Gastrocnemius medialis (tissue), 4 donors: ENCODE data around the gene NPEPL1. TPM values are rescaled to one million over a fixed set of nuclear protein-coding genes. Genes with fewer than 3 reads are reported as not detected.

Experiments
- ATAC-seq, 2 donors: fragments of 150-250 bp; one replicate each; pipeline ENCODE4 v1.9.1; 2016
- DNase-seq, 2 donors: peaks; one replicate each; pipeline ENCODE4 v3.0.0-alpha.2; 2019
- H3K27ac ChIP-seq, 4 donors: fragments of 200-600 bp; sonication (generic); 1 replicate in 1 of 4; 2 replicates in 3 of 4; pipeline ENCODE4 v1.5.1; 2016 to 2018; ENCODE audit warnings: mild to moderate bottlenecking in 2 of 4, moderate library complexity in 1 of 4
- H3K27me3 ChIP-seq, 3 donors: fragments of 200-600 bp; sonication (generic) in 2 of 3; 1 replicate in 1 of 3; 2 replicates in 2 of 3; pipeline versions ENCODE4 v1.5.1 to v1.6.0; 2016 to 2019; ENCODE audit warnings: mild to moderate bottlenecking in 1 of 3, moderate library complexity in 1 of 3
- H3K36me3 ChIP-seq, 2 donors: fragments of 200-600 bp; sonication (generic) in 1 of 2; one replicate each; pipeline ENCODE4 v1.5.1; 2017 to 2018
- H3K4me1 ChIP-seq, 2 donors: fragments of 200-600 bp; sonication (generic) in 1 of 2; one replicate each; pipeline ENCODE4 v1.5.1; 2016 to 2017; ENCODE audit warnings: mild to moderate bottlenecking in 2 of 2
- H3K4me3 ChIP-seq, 4 donors: fragments of 200-600 bp; sonication (generic) in 3 of 4; 1 replicate in 1 of 4; 2 replicates in 3 of 4; pipeline ENCODE4 v1.5.1; 2016 to 2019; ENCODE audit warnings: mild to moderate bottlenecking in 2 of 4
- H3K9me3 ChIP-seq, 3 donors: fragments of 200-600 bp; sonication (generic) in 2 of 3; 1 replicate in 1 of 3; 2 replicates in 2 of 3; pipeline ENCODE4 v1.5.1; 2016 to 2019
- POLR2A ChIP-seq, 2 donors: fragments of 450-650 bp; IDR thresholded peaks; one replicate each; pipeline ENCODE4 v1.6.1; 2017; ENCODE audit warnings: antibody characterized with exemption in 2 of 2, mild to moderate bottlenecking in 2 of 2, moderate library complexity in 2 of 2
- in situ Hi-C, 4 donors: fragments of 200-750 bp; cut with MboI; loops; one replicate each; pipeline versions ENCODE4 v1.15.0 to v1.8.0; 2017; ENCODE audit warnings: low sequenced_read_pairs in 4 of 4
- intact Hi-C: fragments of 100-400 bp; cut with DNase I; formaldehyde crosslinking; loops from one replicate; pipeline ENCODE4 v1.15.1; 2023; ENCODE audit warnings: low total_unique reads
- total RNA-seq, 4 donors: library from RNA; depleted of rRNA; stranded (reverse); fragments of >200 nt; gene quantifications; one replicate each; pipeline versions ENCODE4 v1.1.0 to v1.2.3, GENCODE V29; 2016
- TF ChIP-seq, protein P1 (sequence below), 5 experiments: fragments of 450-650 bp in 3 of 5; fragments of 200-600 bp in 2 of 5; sonication (generic) in 2 of 5; IDR thresholded peaks in 4 of 5; conservative IDR thresholded peaks in 1 of 5; 1 replicate in 4 of 5; 2 replicates in 1 of 5; pipeline ENCODE4 v1.5.1; 2016 to 2019; ENCODE audit warnings: antibody characterized with exemption in 5 of 5, mild to moderate bottlenecking in 3 of 5, moderate library complexity in 3 of 5

Gene NPEPL1
- total RNA-seq, 4 donors from 2014 or later = 18.1 to 51.5 (median 34.3) TPM

DNA sequence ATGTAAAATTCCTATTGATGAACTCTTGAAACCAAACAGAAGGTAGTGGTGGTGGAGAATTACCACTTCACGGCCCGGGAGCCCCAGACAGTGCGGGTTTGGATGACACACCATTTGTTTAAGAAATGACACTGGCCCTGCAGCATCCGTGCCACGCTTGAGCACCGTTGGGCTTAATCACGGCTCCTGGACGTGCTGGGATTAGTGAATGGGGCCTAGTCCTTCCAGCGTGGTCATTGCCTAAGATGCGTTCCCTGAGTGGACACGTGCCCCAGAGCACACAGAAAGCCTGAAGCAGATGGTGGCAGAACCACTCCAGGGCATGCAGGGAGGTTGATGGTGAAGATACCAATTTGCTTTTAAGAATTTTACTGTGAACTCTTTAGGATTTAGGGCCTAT is 27.0 kb upstream of the NPEPL1 start:
- Histone ChIP-seq H3K27me3 (no peaks in the 10 kb centered on the region), H3K27ac (peak overlapping the region in 3 of 4 donors; percentile 35 to 70 (median 48)), H3K4me3 (no peak overlapping the region), H3K9me3 (no peaks in the 10 kb centered on the region), H3K36me3 (peaks cover 0 to 33% of the 10 kb centered on the region in 2 donors), H3K4me1 (peaks cover 17 to 20% of the 10 kb centered on the region in 2 donors)
- ATAC-seq = peak; percentile 41 to 84
- in situ Hi-C loops = loop anchor here in 1 of 4 donors (25.0 kb wide), 1 partner anchor 1303 kb away; the partner anchor contains the start of gene RAE1
- intact Hi-C loops = no loop called here
- DNase-seq = peak in 1 of 2 donors; percentile 51
- TF ChIP-seq, protein P1, sequence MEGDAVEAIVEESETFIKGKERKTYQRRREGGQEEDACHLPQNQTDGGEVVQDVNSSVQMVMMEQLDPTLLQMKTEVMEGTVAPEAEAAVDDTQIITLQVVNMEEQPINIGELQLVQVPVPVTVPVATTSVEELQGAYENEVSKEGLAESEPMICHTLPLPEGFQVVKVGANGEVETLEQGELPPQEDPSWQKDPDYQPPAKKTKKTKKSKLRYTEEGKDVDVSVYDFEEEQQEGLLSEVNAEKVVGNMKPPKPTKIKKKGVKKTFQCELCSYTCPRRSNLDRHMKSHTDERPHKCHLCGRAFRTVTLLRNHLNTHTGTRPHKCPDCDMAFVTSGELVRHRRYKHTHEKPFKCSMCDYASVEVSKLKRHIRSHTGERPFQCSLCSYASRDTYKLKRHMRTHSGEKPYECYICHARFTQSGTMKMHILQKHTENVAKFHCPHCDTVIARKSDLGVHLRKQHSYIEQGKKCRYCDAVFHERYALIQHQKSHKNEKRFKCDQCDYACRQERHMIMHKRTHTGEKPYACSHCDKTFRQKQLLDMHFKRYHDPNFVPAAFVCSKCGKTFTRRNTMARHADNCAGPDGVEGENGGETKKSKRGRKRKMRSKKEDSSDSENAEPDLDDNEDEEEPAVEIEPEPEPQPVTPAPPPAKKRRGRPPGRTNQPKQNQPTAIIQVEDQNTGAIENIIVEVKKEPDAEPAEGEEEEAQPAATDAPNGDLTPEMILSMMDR (IDR thresholded peaks at IDR 0.05 in 4 of 5, conservative IDR thresholded peaks at IDR 0.05 in 1 of 5) = no peak
- TF ChIP-seq POLR2A (IDR thresholded peaks at IDR 0.05) = no peak

GRCh38 chr20:58666702-58667101 is 25.9 kb upstream of the NPEPL1 start:
- Histone ChIP-seq H3K4me3 (no peak overlapping the region), H3K27ac (no peak overlapping the region), H3K4me1 (peaks cover 7 to 15% of the 10 kb centered on the region in 2 donors), H3K27me3 (no peaks in the 10 kb centered on the region), H3K36me3 (peaks cover 0 to 39% of the 10 kb centered on the region in 2 donors), H3K9me3 (no peaks in the 10 kb centered on the region)
- intact Hi-C loops (no loop called here), in situ Hi-C loops (loop anchor here in 1 of 4 donors (25.0 kb wide), 1 partner anchor 1304 kb away; the partner anchor contains the start of gene RAE1)
- DNase-seq = no peak
- no peak for ATAC-seq
- TF ChIP-seq, protein P1 (IDR thresholded peaks at IDR 0.05 in 4 of 5, conservative IDR thresholded peaks at IDR 0.05 in 1 of 5) = no peak
- TF ChIP-seq POLR2A (IDR thresholded peaks at IDR 0.05) = no peak

- Histone ChIP-seq H3K36me3 (peaks cover 0 to 50% of the 10 kb centered on the region in 2 donors), H3K27ac (no peak overlapping the region), H3K4me1 (peaks cover 0 to 9% of the 10 kb centered on the region in 2 donors), H3K27me3 (no peaks in the 10 kb centered on the region), H3K9me3 (no peaks in the 10 kb centered on the region), H3K4me3 (no peak overlapping the region)
- DNase-seq (no peak), ATAC-seq (no peak)
- TF ChIP-seq POLR2A (IDR thresholded peaks at IDR 0.05) = no peak
- TF ChIP-seq, protein P1 (IDR thresholded peaks at IDR 0.05 in 4 of 5, conservative IDR thresholded peaks at IDR 0.05 in 1 of 5) = no peak
- intact Hi-C loops (no loop called here), in situ Hi-C loops (loop anchor here in 1 of 4 donors (25.0 kb wide), 1 partner anchor 1306 kb away; the partner anchor contains the start of gene RAE1)
These were observed 24.6 kb upstream of the NPEPL1 start for GRCh38 chr20:58667975-58668374.

GRCh38 chr20:58668901-58669286 is 23.7 kb upstream of the NPEPL1 start:
- H3K9me3 ChIP-seq = no peaks in the 10 kb centered on the region
- peaks cover 0 to 60% of the 10 kb centered on the region in 2 donors for H3K36me3 ChIP-seq
- no peak overlapping the region for H3K4me3 ChIP-seq
- intact Hi-C loops = no loop called here
- H3K27me3 ChIP-seq = no peaks in the 10 kb centered on the region
- ATAC-seq (no peak), DNase-seq (no peak)
- H3K4me1 ChIP-seq = peaks cover 0 to 9% of the 10 kb centered on the region in 2 donors
- no peak overlapping the region for H3K27ac ChIP-seq
- TF ChIP-seq, protein P1 (IDR thresholded peaks at IDR 0.05 in 4 of 5, conservative IDR thresholded peaks at IDR 0.05 in 1 of 5) = no peak
- TF ChIP-seq POLR2A (IDR thresholded peaks at IDR 0.05) = no peak
- in situ Hi-C loops = loop anchor here in 1 of 4 donors (25.0 kb wide), 1 partner anchor 1307 kb away; the partner anchor contains the start of gene RAE1
